GM12891 (cell line): Measurements from ENCODE around the gene RNU11.
"Not testable (repeated sequence)": the region's sequence is repeated elsewhere in the genome, so short reads cannot be mapped to it uniquely, and the experiment has no call there.

Experiments used
- DNase-seq: peaks from one replicate; pipeline ENCODE4 v3.0.0; 2011; ENCODE audit warnings: low spot score; ENCODE audit not compliant: insufficient read length
- FAIRE-seq: peaks from 2 replicates; lab custom pipeline; 2011; peaks lifted over from hg19 to GRCh38; lab: Jason Lieb, UNC
- PAX5 ChIP-seq: IDR thresholded peaks from 2 replicates; pipeline ENCODE4 v1.6.1; 2011; ENCODE audit warnings: low read length, moderate library complexity, mild to moderate bottlenecking; ENCODE audit not compliant: insufficient read depth, severe bottlenecking
- POLR2A ChIP-seq: IDR thresholded peaks from 2 replicates; pipeline ENCODE4 v1.6.1; 2011; ENCODE audit warnings: low read depth, low read length, control low read depth
- POLR2AphosphoS5 ChIP-seq: IDR thresholded peaks from 2 replicates; pipeline ENCODE4 v1.6.1; 2011; ENCODE audit warnings: low read depth, low read length, control low read depth
- POU2F2 ChIP-seq: IDR thresholded peaks from 2 replicates; pipeline ENCODE4 v1.6.1; 2011; ENCODE audit warnings: low read depth, mild to moderate bottlenecking, control low read depth, low read length, moderate library complexity
- SPI1 ChIP-seq: IDR thresholded peaks from 2 replicates; pipeline ENCODE4 v1.6.1; 2011; ENCODE audit warnings: low read depth, low read length, control low read depth
- TAF1 ChIP-seq: IDR thresholded peaks from 2 replicates; pipeline ENCODE4 v1.6.1; 2011; ENCODE audit warnings: low read depth, low read length, control low read depth

RNU11 gene

DNA sequence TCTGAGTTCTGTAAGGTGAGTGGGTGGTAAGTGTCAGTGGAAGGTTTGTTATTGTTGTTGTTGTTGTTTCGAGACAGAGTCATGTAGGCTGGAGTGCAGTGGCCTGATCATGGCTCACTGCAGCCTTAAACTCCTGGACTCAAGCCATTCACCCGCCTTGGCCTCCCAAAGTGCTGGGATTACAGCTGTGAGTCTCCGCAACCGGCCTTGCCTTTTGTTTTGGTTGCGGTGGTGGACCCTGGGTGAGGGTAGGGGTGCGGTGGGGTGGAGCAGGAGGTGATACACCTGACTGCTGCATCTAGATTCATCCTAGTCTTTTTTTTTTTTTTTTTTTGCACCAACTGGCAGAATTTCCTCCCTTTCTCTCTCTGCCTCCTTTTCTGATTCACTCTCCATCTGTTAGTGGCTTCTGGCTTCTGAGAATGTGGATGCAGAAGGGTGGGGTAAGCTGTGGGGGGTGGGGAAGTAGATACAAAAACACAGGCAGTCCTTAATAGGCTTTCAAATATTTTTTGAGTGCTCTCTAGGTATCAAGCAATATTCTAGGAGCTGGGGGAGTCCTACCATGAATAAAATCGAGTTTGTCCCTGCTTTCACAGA, 15.6 kb downstream of the RNU11 start:
- DNase-seq (no peak), FAIRE-seq (peak; percentile 47)
- no peak for TF ChIP-seq TAF1
- TF ChIP-seq PAX5: no peak
- no peak for TF ChIP-seq POU2F2
- no peak for TF ChIP-seq POLR2A
- TF ChIP-seq POLR2AphosphoS5: no peak
- TF ChIP-seq SPI1: no peak

DNA sequence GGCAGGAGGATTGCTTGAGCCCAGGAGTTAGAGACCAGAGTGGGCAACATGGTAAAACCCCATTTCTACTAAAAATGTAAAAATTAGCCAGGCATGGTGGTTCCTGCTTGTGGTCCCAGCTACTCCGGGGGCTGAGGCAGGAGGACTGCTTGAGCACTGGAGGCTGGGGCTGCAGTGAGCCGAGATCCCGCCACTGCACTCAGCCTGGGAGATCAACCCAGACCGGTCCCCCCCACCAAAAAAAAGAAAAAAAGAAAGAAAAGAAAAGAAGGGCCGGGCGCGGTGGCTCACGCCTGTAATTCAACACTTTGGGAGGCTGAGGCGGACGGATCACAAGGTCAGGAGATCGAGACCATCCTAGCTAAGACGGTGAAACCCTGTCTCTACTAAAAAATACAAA, 18.4 kb downstream of the RNU11 start:
- DNase-seq (no peak), FAIRE-seq (no peak)
- TF ChIP-seq SPI1 (no peak), POLR2A (no peak), POLR2AphosphoS5 (no peak), TAF1 (no peak), POU2F2 (no peak), PAX5 (no peak)

DNA sequence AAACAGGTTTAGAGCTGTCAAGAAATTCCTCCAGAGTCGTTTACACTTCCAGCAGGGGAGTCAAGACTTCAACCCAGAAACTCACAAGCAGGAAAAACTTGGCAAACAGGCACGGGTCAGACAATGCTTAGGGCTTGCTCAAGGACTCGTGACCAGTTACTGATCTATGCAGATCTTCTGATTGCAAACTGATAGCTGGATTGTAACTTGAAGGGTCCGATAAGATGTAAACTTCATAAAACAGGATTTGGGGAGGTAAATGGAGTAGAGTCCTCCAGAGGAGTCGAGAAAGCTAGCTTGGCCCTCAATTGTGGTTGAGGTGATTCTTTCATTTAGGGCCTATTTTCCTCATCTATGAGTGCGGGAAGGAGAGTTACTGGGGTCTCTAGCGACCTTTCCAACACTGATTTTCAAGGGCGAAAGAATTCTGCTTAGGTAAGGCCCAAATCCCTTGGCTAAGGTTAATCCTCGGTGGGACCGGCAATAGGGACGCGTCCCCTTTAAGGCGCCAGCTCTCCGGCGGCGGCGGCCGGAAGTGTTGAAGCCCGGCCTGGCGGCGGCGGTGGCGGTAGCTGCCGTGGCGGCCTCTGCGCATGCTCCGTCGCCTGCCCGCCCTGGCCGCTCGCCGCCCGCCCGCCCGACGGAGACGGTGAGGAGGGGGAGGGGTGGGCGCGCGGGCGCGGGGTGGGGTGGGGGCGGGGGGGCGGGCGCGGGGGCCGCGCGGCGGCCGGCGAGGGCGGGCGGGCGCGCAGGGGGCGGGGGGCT, 20.0 kb downstream of the RNU11 start, which contains the start of gene GMEB1:
Gene GMEB1, plus strand, starts transcription at position 594 of the 765 bp plus-strand sequence. CDS start 14,829 bp downstream, outside the sequence.
- TF ChIP-seq POU2F2 (no peak), TAF1 (no peak), SPI1 (no peak), POLR2A (no peak), POLR2AphosphoS5 (no peak)
- FAIRE-seq (peak; percentile 97), DNase-seq (peak; percentile 90)

DNA sequence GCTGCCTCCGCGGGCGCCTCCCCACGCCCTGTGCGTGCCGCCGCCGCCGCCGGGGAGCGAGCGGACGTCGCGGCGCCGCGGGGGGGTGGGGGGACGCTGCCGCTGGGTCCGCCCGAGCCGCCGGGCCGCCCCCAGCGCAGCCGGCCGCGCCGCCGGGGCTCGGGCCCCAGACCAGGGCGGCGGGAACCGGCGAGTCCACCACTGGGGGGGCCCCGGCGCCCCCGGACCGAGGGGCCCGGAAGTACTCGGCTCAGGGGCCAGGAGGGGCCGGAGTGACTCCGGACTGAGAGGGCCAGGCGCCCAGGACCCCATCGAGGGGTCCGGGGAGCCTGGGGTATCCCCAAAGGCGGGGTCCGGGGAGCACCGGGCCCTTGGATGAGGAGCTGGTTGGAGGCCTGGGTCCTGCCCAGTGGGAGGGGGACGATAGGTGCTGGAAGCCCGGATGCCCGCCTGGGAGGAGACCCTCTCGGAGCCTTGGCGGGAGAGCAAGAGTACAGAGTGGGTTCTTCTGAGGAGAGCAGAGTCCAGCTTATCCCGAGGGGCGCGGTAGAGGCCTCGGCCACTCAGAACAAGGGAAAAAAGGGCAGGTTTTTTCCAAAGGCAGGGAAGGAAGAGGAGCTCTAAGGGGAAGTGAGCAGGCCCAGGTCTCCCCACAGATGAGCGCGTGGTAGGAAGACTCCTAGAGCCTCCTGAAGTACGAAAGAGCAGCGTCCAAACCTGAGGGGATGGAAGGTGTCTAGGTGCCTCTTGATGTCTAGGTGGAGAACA, 20.7 kb downstream of the RNU11 start:
- no peak for FAIRE-seq
- DNase-seq: peak; percentile 82
- TF ChIP-seq POLR2AphosphoS5: 0 out of 2 replicates have a peak, but pooled peaks have one; percentile 72
- TF ChIP-seq TAF1: peak; percentile 25; the same call in 1 of the 2 replicates
- 0 out of 2 replicates have a peak, but pooled peaks have one; percentile 19 for TF ChIP-seq POU2F2
- TF ChIP-seq SPI1: peak; percentile 61
- no peak for TF ChIP-seq POLR2A
- TF ChIP-seq PAX5: no peak

DNA sequence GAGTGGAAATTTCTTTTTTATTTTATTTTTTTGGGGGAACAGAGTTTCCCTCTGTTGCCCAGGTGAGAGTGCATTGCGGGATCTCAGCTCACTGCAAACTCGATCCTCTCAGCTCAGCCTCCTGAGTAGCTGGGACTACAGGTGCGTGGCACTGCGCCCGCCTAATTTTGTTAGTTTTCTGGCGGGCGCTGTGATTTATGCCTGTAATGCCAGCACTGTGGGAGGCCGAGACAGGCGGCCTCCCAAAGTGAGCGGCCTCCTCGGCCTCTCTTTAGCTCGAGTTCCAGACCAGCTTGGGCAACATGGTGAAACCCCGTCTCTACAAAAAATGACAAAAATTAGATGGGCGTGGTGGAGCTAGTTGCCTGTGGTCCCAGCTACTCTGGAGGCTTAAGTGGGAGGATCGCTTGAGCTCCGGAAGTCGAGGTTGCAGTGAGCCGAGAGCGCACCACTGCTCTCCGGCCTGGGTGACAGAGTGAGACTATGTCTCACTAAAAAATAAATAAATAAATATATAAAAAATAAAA, 22.9 kb downstream of the RNU11 start:
- DNase-seq (no peak), FAIRE-seq (no peak)
- TF ChIP-seq POLR2AphosphoS5 (no peak), POLR2A (no peak), POU2F2 (no peak), SPI1 (no peak), TAF1 (no peak), PAX5 (no peak)

DNA sequence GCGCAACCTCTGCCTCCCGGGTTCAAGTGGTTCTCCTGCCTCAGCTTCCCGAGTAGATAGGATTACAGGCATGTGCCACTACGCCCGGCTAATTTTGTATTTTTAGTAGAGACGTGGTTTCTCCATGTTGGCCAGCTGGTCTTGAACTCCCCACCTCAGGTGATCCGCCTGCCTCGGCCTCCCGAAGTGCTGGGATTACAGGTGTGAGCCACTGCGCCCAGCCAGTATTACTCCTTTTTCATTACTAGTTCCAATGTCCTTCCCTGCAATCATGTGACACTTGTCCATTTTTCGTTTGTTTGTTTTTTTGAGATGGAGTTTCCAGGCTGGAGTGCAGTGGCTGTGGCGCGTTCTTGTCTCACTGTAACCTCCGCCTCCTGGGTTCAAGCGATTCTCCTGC, 24.6 kb downstream of the RNU11 start:
- not testable (repeated sequence) for DNase-seq, FAIRE-seq

DNA sequence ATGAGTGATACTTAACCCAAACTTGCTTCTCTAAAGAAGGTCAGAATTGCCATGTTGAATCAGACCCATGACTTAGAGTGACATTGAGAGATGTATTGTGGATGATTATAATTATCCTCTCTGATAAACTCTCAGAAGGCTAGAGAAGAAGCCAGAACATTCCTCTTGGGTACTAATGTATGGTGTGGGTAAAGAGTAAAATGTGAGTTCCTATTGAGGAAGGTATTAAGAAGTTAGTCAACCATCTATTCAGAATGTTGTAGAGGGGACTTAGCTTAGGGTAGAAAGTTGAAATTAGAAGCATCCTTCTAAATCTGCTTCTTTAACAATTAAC, 27.5 kb downstream of the RNU11 start:
- no peak for TF ChIP-seq SPI1
- TF ChIP-seq POLR2AphosphoS5: no peak
- no peak for TF ChIP-seq POLR2A
- TF ChIP-seq POU2F2: no peak
- no peak for TF ChIP-seq TAF1
- no peak for TF ChIP-seq PAX5
- FAIRE-seq (no peak), DNase-seq (no peak)

DNA sequence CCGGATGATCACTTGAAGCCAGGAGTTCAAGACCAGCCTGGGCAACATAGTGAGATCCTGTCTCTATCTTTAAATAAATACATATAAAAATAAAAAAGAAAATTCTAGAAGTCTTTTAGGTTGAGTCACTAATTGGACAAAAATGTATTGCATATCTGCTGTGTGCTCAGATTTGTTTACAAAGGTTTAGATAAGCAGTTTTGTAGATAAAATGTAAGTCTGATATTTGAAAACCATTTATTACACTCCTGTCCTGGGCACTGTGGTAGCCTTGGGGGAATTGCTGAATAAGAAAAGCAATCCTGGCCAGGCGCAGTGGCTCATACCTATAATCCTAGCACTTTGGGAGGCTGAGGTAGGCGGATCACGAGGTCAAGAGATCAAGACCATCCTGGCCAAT, 31.8 kb downstream of the RNU11 start:
- DNase-seq: no peak
- FAIRE-seq: no peak
- TF ChIP-seq POLR2AphosphoS5 (no peak), POU2F2 (no peak), POLR2A (no peak), PAX5 (no peak), SPI1 (no peak), TAF1 (no peak)

DNA sequence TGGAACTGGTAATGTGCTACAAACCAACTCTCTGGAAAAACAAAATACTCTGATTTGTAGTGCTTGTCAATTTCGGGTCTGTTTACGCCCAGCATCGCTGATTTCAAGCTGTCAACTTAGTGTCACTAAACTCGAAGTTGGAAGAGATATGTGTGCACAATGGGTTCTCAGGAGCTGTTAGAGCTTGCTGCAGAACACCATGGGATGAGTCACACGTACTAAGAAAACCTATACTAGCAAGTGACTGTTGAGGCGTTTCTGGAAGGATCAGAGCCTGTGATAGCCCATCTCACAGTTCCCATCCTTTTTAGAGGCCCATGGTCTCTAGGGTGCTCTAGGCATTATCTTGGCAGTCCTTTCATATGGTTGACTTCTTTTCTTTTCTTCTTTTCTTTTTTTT, 34.4 kb downstream of the RNU11 start:
- FAIRE-seq (no peak), DNase-seq (no peak)
- TF ChIP-seq POU2F2 (no peak), SPI1 (no peak), POLR2AphosphoS5 (no peak), PAX5 (no peak), POLR2A (no peak), TAF1 (no peak)

DNA sequence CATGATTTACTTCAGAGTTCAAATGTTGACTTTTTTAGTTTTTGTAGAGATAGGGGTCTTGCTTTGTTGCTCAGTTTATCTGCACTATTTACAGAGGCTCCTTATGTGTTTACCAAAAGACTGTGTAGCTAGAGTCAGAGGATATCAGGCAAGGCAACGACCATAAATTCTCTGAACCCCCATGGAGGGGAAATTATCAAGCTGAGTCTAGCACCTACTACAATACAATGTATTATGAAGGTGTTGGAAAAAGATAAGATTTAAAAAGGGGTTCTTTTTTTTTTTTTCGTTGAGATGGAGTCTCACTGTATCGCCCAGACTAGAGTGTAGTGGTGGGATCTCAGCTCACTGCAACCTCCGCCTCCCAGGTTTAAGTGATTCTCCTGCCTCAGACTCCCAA, 36.5 kb downstream of the RNU11 start:
- DNase-seq: no peak
- FAIRE-seq: no peak
- TF ChIP-seq SPI1: no peak
- TF ChIP-seq POU2F2: no peak
- no peak for TF ChIP-seq TAF1
- TF ChIP-seq PAX5: no peak
- no peak for TF ChIP-seq POLR2A
- TF ChIP-seq POLR2AphosphoS5: no peak

DNA sequence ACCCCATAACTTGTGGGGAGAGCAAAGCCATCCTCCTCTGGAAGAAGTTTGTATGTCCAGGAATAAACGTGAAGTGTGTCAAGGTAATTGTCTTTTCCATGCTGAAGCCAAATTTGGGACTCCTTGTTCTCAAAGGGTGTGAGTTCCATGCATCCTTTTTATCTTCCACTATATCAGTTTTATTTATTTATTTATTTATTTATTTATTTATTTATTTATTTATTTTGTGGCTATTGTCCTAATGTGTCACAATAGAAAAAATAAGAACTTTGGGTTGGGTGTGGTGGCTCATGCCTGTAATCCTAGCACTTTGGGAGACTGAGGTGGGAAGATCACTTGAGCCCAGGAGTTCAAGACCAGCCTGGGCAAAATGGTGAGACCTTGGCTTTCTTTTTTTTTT, 43.2 kb downstream of the RNU11 start:
- not testable (repeated sequence) for FAIRE-seq, DNase-seq
